ENCODE data around the gene BAIAP2L1. TPM values are rescaled to one million over a fixed set of nuclear protein-coding genes. Genes with fewer than 3 reads are reported as not detected.
"Not testable (repeated sequence)": the region's sequence is repeated elsewhere in the genome, so short reads cannot be mapped to it uniquely, and the experiment has no call there.

BAIAP2L1 gene
- total RNA-seq, 6 experiments from 2014 or later: 9.1 to 29.5 (median 25.2) TPM

GRCh38 chr7:98322331-98323270 lies 78.3 kb downstream of the BAIAP2L1 start:
- Histone ChIP-seq H3K27me3 (no peaks in the 10 kb centered on the region), H3K9me3 (no peaks in the 10 kb centered on the region), H3K4me1 (no peaks in the 10 kb centered on the region), H3K4me3 (no peak overlapping the region), H3K27ac (no peak overlapping the region), H3K36me3 (no peaks in the 10 kb centered on the region)
- DNase-seq (no peak), ATAC-seq (peak in 3 of 4 donors; percentile 46 to 48 (median 47))
- 84% methylated on average over 16 of the region's 24 CpGs for WGBS (ENCODE audit: insufficient coverage, low coverage, low lambda C conversion rate, missing lambda C conversion rate)
- intact Hi-C loops (cut with DNase I): no loop called here
- TF ChIP-seq CTCF (IDR thresholded peaks at IDR 0.05): peak in 1 of 4 donors; percentile 6
- TF ChIP-seq POLR2A (IDR thresholded peaks at IDR 0.05): no peak

GRCh38 chr7:98321301-98321700 lies 79.6 kb downstream of the BAIAP2L1 start:
- DNase-seq (peak in 1 of 3 donors; percentile 46), ATAC-seq (peak in 1 of 4 donors; percentile 61)
- no peak overlapping the region for H3K27ac ChIP-seq

GRCh38 chr7:98319176-98319575 lies 81.7 kb downstream of the BAIAP2L1 start:
- Histone ChIP-seq H3K4me1 (no peaks in the 10 kb centered on the region), H3K36me3 (peaks cover 0 to 16% (median 0%) of the 10 kb centered on the region in 4 donors), H3K4me3 (no peak overlapping the region), H3K9me3 (no peaks in the 10 kb centered on the region), H3K27me3 (no peaks in the 10 kb centered on the region), H3K27ac (no peak overlapping the region)
- TF ChIP-seq CTCF (IDR thresholded peaks at IDR 0.05): no peak
- TF ChIP-seq POLR2A (IDR thresholded peaks at IDR 0.05): no peak
- intact Hi-C loops (cut with DNase I): no loop called here
- no peak for ATAC-seq
- 89% methylated on average over 9 of the region's 9 CpGs for WGBS (ENCODE audit: insufficient coverage, low coverage, low lambda C conversion rate, missing lambda C conversion rate)
- no peak for DNase-seq

More at GRCh38 chr7:98321301-98321700, 79.6 kb downstream of the BAIAP2L1 start:
- no peaks in the 10 kb centered on the region for H3K9me3 ChIP-seq
- no peak for TF ChIP-seq CTCF (IDR thresholded peaks at IDR 0.05)
- no peak for TF ChIP-seq POLR2A (IDR thresholded peaks at IDR 0.05)
- 78% methylated on average over 2 of the region's 10 CpGs for whole genome bisulfite sequencing (ENCODE audit: insufficient coverage, low coverage, low lambda C conversion rate, missing lambda C conversion rate)
- no peak overlapping the region for H3K4me3 ChIP-seq
- no peaks in the 10 kb centered on the region for H3K4me1 ChIP-seq
- H3K27me3 ChIP-seq: no peaks in the 10 kb centered on the region
- no peaks in the 10 kb centered on the region for H3K36me3 ChIP-seq
- intact Hi-C loops (cut with DNase I): no loop called here

- Histone ChIP-seq H3K36me3 (peaks cover 0 to 18% (median 0%) of the 10 kb centered on the region in 4 donors), H3K9me3 (no peaks in the 10 kb centered on the region), H3K27me3 (no peaks in the 10 kb centered on the region), H3K4me3 (no peak overlapping the region), H3K27ac (no peak overlapping the region), H3K4me1 (no peaks in the 10 kb centered on the region)
- 94% methylated on average over 13 of the region's 14 CpGs for WGBS (ENCODE audit: insufficient coverage, low coverage, low lambda C conversion rate, missing lambda C conversion rate)
- TF ChIP-seq POLR2A (IDR thresholded peaks at IDR 0.05) (no peak), CTCF (IDR thresholded peaks at IDR 0.05) (no peak)
- ATAC-seq (no peak), DNase-seq (no peak)
- intact Hi-C loops (cut with DNase I): no loop called here
Observed at GRCh38 chr7:98317366-98318040, 83.4 kb downstream of the BAIAP2L1 start.

- H3K9me3 ChIP-seq; H3K27ac ChIP-seq; H3K27me3 ChIP-seq; H3K4me3 ChIP-seq; ATAC-seq; intact Hi-C loops (cut with DNase I); H3K4me1 ChIP-seq; DNase-seq: not testable (repeated sequence)
- WGBS (ENCODE audit: insufficient coverage, low coverage, low lambda C conversion rate, missing lambda C conversion rate): 91% methylated on average over 3 of the region's 4 CpGs
- H3K36me3 ChIP-seq: peaks cover 0 to 31% (median 0%) of the 10 kb centered on the region in 4 donors
Observed at GRCh38 chr7:98315994-98316527, 84.8 kb downstream of the BAIAP2L1 start.

Data from right lobe of liver (tissue), 6 donors.